Measurements from ENCODE around the gene NCOA1.

The NCOA1 gene

GRCh38 chr2:24806661-24807036 lies 315.6 kb downstream of the NCOA1 start:
- Histone ChIP-seq H2AFZ (ENCODE audit: low read depth, low read length) (no peak overlapping the region), H3K4me3 (ENCODE audit: low read depth in 1 of 2, low read length in 2 of 2) (no peak overlapping the region), H3K4me2 (ENCODE audit: insufficient read depth, low read length) (no peak overlapping the region), H3K36me3 (ENCODE audit: insufficient read depth, low read length) (peaks cover 47% of the 10 kb centered on the region), H3K9me3 (ENCODE audit: insufficient read depth, low read length, severe bottlenecking) (no peaks in the 10 kb centered on the region), H3K27me3 (ENCODE audit: insufficient read depth, low read length, poor library complexity) (no peaks in the 10 kb centered on the region), H3K27ac (ENCODE audit: low read length) (no peak overlapping the region), H4K20me1 (ENCODE audit: insufficient read depth, low read length) (peaks cover 7% of the 10 kb centered on the region; the same call in 1 of the 2 replicates), H3K79me2 (ENCODE audit: insufficient read depth, low read length) (peaks cover 73% of the 10 kb centered on the region), H3K4me1 (ENCODE audit: insufficient read depth, low read length) (no peaks in the 10 kb centered on the region), H3K9ac (ENCODE audit: low read depth, low read length) (no peak overlapping the region)
- TF ChIP-seq CTCF (IDR thresholded peaks at IDR 0.05; ENCODE audit: borderline replicate concordance, extremely low read depth, low read length, poor library complexity, severe bottlenecking) = no peak
- TF ChIP-seq EZH2 (IDR thresholded peaks at IDR 0.05; ENCODE audit: borderline replicate concordance, low read depth, low read length, severe bottlenecking) = no peak
- DNase-seq = no peak
- ATAC-seq (ENCODE audit: insufficient read depth, low read depth) = no peak

- Histone ChIP-seq H3K27me3 (ENCODE audit: insufficient read depth, low read length, poor library complexity) (no peaks in the 10 kb centered on the region), H3K9ac (ENCODE audit: low read depth, low read length) (no peak overlapping the region), H4K20me1 (ENCODE audit: insufficient read depth, low read length) (peaks cover 26% of the 10 kb centered on the region), H3K79me2 (ENCODE audit: insufficient read depth, low read length) (peaks cover 94% of the 10 kb centered on the region), H3K36me3 (ENCODE audit: insufficient read depth, low read length) (peaks cover 72% of the 10 kb centered on the region), H3K4me1 (ENCODE audit: insufficient read depth, low read length) (no peaks in the 10 kb centered on the region), H3K4me3 (ENCODE audit: low read depth in 1 of 2, low read length in 2 of 2) (no peak overlapping the region), H2AFZ (ENCODE audit: low read depth, low read length) (no peak overlapping the region), H3K27ac (ENCODE audit: low read length) (no peak overlapping the region), H3K4me2 (ENCODE audit: insufficient read depth, low read length) (no peak overlapping the region), H3K9me3 (ENCODE audit: insufficient read depth, low read length, severe bottlenecking) (no peaks in the 10 kb centered on the region)
- ATAC-seq (ENCODE audit: insufficient read depth, low read depth) (no peak), DNase-seq (no peak)
- TF ChIP-seq EZH2 (IDR thresholded peaks at IDR 0.05; ENCODE audit: borderline replicate concordance, low read depth, low read length, severe bottlenecking) = no peak
- TF ChIP-seq CTCF (IDR thresholded peaks at IDR 0.05; ENCODE audit: borderline replicate concordance, extremely low read depth, low read length, poor library complexity, severe bottlenecking) = no peak
Measured at GRCh38 chr2:24809316-24810007, 318.4 kb downstream of the NCOA1 start.

- DNase-seq (no peak), ATAC-seq (ENCODE audit: insufficient read depth, low read depth) (no peak)
- Histone ChIP-seq H3K36me3 (ENCODE audit: insufficient read depth, low read length) (peaks cover 86% of the 10 kb centered on the region), H3K9me3 (ENCODE audit: insufficient read depth, low read length, severe bottlenecking) (no peaks in the 10 kb centered on the region), H3K4me2 (ENCODE audit: insufficient read depth, low read length) (no peak overlapping the region), H3K27ac (ENCODE audit: low read length) (no peak overlapping the region), H3K4me1 (ENCODE audit: insufficient read depth, low read length) (no peaks in the 10 kb centered on the region), H3K4me3 (ENCODE audit: low read depth in 1 of 2, low read length in 2 of 2) (no peak overlapping the region), H3K27me3 (ENCODE audit: insufficient read depth, low read length, poor library complexity) (no peaks in the 10 kb centered on the region), H4K20me1 (ENCODE audit: insufficient read depth, low read length) (peaks cover 42% of the 10 kb centered on the region), H2AFZ (ENCODE audit: low read depth, low read length) (no peak overlapping the region), H3K79me2 (ENCODE audit: insufficient read depth, low read length) (peaks cover 73% of the 10 kb centered on the region), H3K9ac (ENCODE audit: low read depth, low read length) (no peak overlapping the region)
- TF ChIP-seq EZH2 (IDR thresholded peaks at IDR 0.05; ENCODE audit: borderline replicate concordance, low read depth, low read length, severe bottlenecking) (no peak), CTCF (IDR thresholded peaks at IDR 0.05; ENCODE audit: borderline replicate concordance, extremely low read depth, low read length, poor library complexity, severe bottlenecking) (no peak)
Measured at GRCh38 chr2:24813691-24814137, 322.7 kb downstream of the NCOA1 start.
